ENCODE data around the gene DDX56. TPM values are rescaled to one million over a fixed set of nuclear protein-coding genes. Genes with fewer than 3 reads are reported as not detected.

Gene DDX56
- total and polyA plus RNA-seq, 2 of the 13 experiments (the other 11 are each of a cell fraction or from before 2014, with no cell fraction given) = 82.6 to 120 TPM

- TF ChIP-seq PPARG (CRISPR knock-in tag; conservative IDR thresholded peaks at IDR 0.05) (no peak), ZBTB26 (CRISPR knock-in tag; IDR thresholded peaks at IDR 0.05; ENCODE audit: borderline replicate concordance) (no peak), TBX3 (IDR thresholded peaks at IDR 0.05; ENCODE audit: borderline replicate concordance) (no peak), MEIS2 (CRISPR knock-in tag; IDR thresholded peaks at IDR 0.05) (no peak), SPEN (CRISPR knock-in tag; IDR thresholded peaks at IDR 0.05; ENCODE audit: low read depth) (no peak), ZNF775 (CRISPR knock-in tag; IDR thresholded peaks at IDR 0.05; ENCODE audit: borderline replicate concordance) (no peak), ZNF770 (CRISPR knock-in tag; IDR thresholded peaks at IDR 0.05) (no peak), ZNF343 (CRISPR knock-in tag; IDR thresholded peaks at IDR 0.05) (no peak), ZKSCAN5 (CRISPR knock-in tag; IDR thresholded peaks at IDR 0.05) (no peak), MIER3 (CRISPR knock-in tag; IDR thresholded peaks at IDR 0.05; ENCODE audit: borderline replicate concordance) (no peak), ZBTB7A (CRISPR knock-in tag; IDR thresholded peaks at IDR 0.05) (no peak), SYNCRIP (IDR thresholded peaks at IDR 0.05; ENCODE audit: insufficient read depth, low read depth, low read length) (no peak), HNRNPLL (IDR thresholded peaks at IDR 0.05; ENCODE audit: low read depth, low read length, poor library complexity, severe bottlenecking) (no peak), DRAP1 (CRISPR knock-in tag; IDR thresholded peaks at IDR 0.05) (no peak), EED (CRISPR knock-in tag; IDR thresholded peaks at IDR 0.05) (no peak), GABPA (IDR thresholded peaks at IDR 0.05; ENCODE audit: low read depth, low read length) (no peak), GABPA (CRISPR knock-in tag; IDR thresholded peaks at IDR 0.05; ENCODE audit: low read depth) (no peak), MATR3 (CRISPR knock-in tag; IDR thresholded peaks at IDR 0.05) (no peak)
Observed at GRCh38 chr7:44608916-44609648, 35.4 kb upstream of the DDX56 start (continued).

All from HepG2 (cell line).